ENCODE measurements around the gene MITF.

MITF gene

GRCh38 chr3:69739204-69740102 is at the start of gene MITF:
Gene MITF, plus strand, starts transcription at chr3:69739464. Its CDS starts 134 bp downstream, at chr3:69739598.
- DNase-seq (ENCODE audit: low spot score): peak; percentile 95

- DNase-seq (ENCODE audit: low spot score): no peak
Observed at GRCh38 chr3:69691860-69692259, 47.4 kb upstream of the MITF start.

GRCh38 chr3:69692761-69693160 is 46.5 kb upstream of the MITF start:
- no peak for DNase-seq (ENCODE audit: low spot score)

- no peak for DNase-seq (ENCODE audit: low spot score)
Observed at GRCh38 chr3:69695443-69695842, 43.8 kb upstream of the MITF start.

- DNase-seq (ENCODE audit: low spot score): no peak
Observed at GRCh38 chr3:69695933-69696332, 43.3 kb upstream of the MITF start.

- no peak for DNase-seq (ENCODE audit: low spot score)
Observed at GRCh38 chr3:69696367-69696766, 42.9 kb upstream of the MITF start.

- DNase-seq (ENCODE audit: low spot score): no peak
Observed at GRCh38 chr3:69697381-69697780, 41.9 kb upstream of the MITF start.

- no peak for DNase-seq (ENCODE audit: low spot score)
Observed at GRCh38 chr3:69698728-69699127, 40.5 kb upstream of the MITF start.

- no peak for DNase-seq (ENCODE audit: low spot score)
Observed at GRCh38 chr3:69699183-69699582, 40.1 kb upstream of the MITF start.

GRCh38 chr3:69700949-69701348 is 38.3 kb upstream of the MITF start:
- no peak for DNase-seq (ENCODE audit: low spot score)

- DNase-seq (ENCODE audit: low spot score): no peak
Observed at GRCh38 chr3:69710153-69710977, 28.9 kb upstream of the MITF start.

- no peak for DNase-seq (ENCODE audit: low spot score)
Observed at GRCh38 chr3:69712269-69712668, 27.0 kb upstream of the MITF start.

GRCh38 chr3:69712933-69713332 is 26.3 kb upstream of the MITF start:
- DNase-seq (ENCODE audit: low spot score): no peak

GRCh38 chr3:69715204-69715603 is 24.1 kb upstream of the MITF start:
- DNase-seq (ENCODE audit: low spot score): no peak

GRCh38 chr3:69716119-69716518 is 23.1 kb upstream of the MITF start:
- no peak for DNase-seq (ENCODE audit: low spot score)

GRCh38 chr3:69718866-69719586 is 20.2 kb upstream of the MITF start:
- DNase-seq (ENCODE audit: low spot score): no peak

- no peak for DNase-seq (ENCODE audit: low spot score)
Observed at GRCh38 chr3:69719587-69720122, 19.6 kb upstream of the MITF start.

- no peak for DNase-seq (ENCODE audit: low spot score)
Observed at GRCh38 chr3:69720824-69721223, 18.4 kb upstream of the MITF start.

- DNase-seq (ENCODE audit: low spot score): no peak
Observed at GRCh38 chr3:69723389-69723788, 15.9 kb upstream of the MITF start.

GRCh38 chr3:69724722-69725435 is 14.4 kb upstream of the MITF start:
- DNase-seq (ENCODE audit: low spot score): no peak

GRCh38 chr3:69725994-69726571 is 13.2 kb upstream of the MITF start:
- no peak for DNase-seq (ENCODE audit: low spot score)

Measured in putamen (tissue), 1 donor.